GM21447 (cell line): ENCODE measurements around the gene PRSS36.
A peak's percentile ranks its signal among the peaks of the same experiment; 100 is the strongest.

Experiments
- ATAC-seq: cut with Tn5 transposase; IDR thresholded peaks from one replicate; pipeline ENCODE4 v1.9.1; 2021; ENCODE audit not compliant: unreplicated experiment

PRSS36 gene

GRCh38 chr16:31128711-31129567, 20.9 kb downstream of the PRSS36 start:
- ATAC-seq: no peak

DNA sequence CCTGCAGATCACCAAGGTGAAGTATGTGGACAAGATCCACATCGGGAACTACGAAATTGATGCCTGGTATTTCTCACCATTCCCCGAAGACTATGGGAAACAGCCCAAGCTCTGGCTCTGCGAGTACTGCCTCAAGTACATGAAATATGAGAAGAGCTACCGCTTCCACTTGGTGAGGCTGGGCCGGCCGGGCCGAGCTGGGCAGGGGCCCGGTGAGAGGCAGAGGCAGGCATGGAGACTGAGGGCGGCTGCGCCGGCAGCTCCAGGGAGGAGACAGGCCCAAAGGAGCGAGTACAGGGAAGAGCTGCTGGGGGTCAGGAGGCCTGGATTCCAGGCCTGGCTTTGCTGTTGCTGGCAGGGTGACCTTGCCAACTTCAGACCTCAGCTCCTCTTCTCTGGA, 22.7 kb downstream of the PRSS36 start:
- no peak for ATAC-seq

- ATAC-seq: no peak
These were observed 24.0 kb downstream of the PRSS36 start for GRCh38 chr16:31125844-31126243.

- ATAC-seq: no peak
These were observed 29.7 kb downstream of the PRSS36 start for GRCh38 chr16:31120129-31120528.

- ATAC-seq: no peak
These were observed 31.4 kb downstream of the PRSS36 start for GRCh38 chr16:31118223-31119155.

DNA sequence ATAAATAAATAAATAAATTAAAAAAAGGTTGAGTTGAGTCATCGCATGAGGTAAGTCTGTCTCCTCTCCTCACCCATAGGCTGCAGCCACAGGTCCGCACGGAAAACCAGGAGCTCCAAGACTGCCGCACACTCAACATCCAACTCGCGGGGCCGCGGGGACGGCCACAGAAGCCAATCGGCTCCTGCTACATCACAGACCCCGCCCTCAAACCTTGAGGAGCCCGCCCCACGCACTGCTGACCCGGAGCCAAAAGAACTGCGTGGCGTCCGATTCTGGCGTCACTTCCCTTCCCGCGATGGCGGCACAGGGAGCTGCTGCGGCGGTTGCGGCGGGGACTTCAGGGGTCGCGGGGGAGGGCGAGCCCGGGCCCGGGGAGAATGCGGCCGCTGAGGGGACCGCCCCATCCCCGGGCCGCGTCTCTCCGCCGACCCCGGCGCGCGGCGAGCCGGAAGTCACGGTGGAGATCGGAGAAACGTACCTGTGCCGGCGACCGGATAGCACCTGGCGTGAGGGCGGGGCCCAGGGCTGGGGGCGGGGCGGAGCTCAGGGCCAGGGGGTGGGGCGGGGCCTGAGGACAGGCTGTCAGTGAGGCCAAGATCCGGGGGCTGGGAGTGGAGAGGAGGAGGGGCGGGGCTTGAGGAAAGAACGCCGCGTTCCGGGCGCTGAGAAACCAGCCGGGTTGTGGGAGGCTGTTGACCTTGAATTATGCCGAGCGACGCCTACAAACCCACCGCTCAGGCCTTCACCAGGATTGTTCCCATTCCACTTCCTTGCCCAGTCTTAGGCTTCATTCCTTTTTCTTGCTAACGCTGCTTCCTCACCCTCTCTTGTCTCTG, 32.3 kb downstream of the PRSS36 start, which contains the start of gene KAT8:
Gene KAT8 (plus strand): TSS at position 281 of the 839 bp plus-strand sequence. CDS start 18 bp downstream, at position 299.
- peak; percentile 91 for ATAC-seq

- ATAC-seq: no peak
These were observed 35.4 kb downstream of the PRSS36 start for GRCh38 chr16:31114468-31114867.

DNA sequence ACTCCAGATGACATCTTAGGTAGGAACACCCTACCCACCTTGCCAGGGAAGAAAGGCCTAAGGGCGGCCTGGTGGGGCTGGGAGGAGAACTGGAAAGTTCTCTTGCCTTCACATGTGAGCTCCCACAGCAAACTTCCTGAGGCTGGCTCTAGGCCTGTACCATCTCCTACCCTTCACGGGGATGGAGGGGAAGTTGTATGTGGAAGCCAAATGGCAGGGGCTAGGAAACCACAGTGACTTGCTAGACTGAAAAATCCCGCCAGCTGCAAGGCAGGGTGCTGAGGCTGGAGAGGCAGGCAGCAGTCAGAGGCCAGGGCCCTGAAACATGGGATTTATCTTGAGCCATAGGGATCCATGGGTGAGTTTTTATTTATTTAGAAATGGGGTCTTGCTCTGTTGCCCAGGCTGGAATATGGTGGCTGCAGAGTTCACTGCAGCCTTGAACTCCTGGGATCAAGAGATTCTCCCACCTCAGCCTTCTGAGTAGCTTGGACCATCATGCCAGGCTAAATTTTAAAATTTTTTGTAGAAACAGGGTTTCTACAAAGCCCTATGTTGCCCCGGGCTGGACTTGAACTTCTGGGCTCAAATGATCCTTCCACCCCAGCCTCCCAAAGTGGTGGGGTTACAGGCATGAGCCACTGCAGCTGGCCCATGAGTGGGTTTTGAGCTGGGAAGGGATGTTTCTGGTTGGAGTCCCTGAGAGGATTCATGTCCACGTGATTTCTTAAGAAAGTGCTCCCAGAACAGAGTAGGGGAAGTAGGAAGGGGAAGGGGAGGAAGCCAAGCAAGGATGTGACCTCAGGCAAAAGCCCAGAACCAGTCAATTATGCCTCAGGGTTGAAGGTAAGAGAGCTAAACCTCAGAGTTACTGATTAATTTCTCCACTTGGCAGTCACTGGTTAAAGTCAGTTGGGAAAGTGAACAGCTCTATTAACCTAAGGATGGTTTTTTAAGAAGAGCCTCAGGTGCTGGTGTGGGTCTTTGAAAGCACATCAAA, 36.4 kb downstream of the PRSS36 start:
- no peak for ATAC-seq

DNA sequence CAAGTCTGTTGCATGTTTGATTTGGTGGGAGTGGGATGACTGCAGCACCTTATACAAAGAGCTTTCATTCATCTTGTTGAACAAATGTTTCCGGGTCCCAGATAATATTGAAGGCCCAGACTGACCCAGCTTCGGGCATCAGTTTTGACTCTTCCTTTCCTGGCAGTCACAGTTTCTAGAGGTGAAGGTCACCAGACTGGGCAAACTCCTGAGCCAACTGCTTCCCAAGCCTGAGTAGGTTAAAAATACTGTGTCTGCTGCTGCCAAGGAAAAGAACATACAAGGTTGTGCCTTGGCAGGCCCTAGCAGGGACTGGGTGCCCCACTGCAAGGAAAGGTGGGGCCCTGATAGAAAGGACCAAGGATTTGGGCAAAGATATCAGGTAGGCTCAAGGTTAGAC, 37.2 kb downstream of the PRSS36 start:
- no peak for ATAC-seq

GRCh38 chr16:31111881-31112466, 37.9 kb downstream of the PRSS36 start:
- no peak for ATAC-seq

- no peak for ATAC-seq
These were observed 39.5 kb downstream of the PRSS36 start for GRCh38 chr16:31110106-31111034.

DNA sequence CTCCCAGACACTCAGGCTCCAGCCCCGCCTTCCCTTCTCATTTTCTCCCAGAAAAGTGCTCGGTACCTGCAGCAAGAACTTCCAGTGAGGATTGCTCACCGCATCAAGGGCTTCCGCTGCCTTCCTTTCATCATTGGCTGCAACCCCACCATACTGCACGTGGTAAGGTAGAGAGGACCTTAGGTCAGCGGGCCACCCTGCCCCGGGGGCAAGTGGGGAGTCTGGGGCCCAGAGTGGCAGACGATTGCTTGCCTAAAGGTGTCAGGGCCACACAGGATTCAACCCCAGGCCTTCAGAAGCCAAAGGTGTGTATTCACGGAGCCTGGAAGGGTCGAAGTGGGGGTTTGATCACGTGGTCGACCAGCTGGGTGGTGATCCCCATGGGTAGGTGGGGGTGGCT, 40.2 kb downstream of the PRSS36 start:
- no peak for ATAC-seq

- no peak for ATAC-seq
These were observed 40.9 kb downstream of the PRSS36 start for GRCh38 chr16:31108794-31109558.

- peak; percentile 78 for ATAC-seq
These were observed 41.7 kb downstream of the PRSS36 start, which contains the start of gene BCKDK for GRCh38 chr16:31108035-31108793. Gene BCKDK (plus strand): TSS chr16:31108386. CDS start chr16:31109224, 838 bp downstream.

- peak; percentile 72 for ATAC-seq
These were observed 42.4 kb downstream of the PRSS36 start for GRCh38 chr16:31107465-31107867.
